BLaER1 treated with 17β-estradiol and CSF1 and Interleukin-3, amounts not matched to agents 10 nM and 100 nM (cell line): Measurements from ENCODE around the gene POFUT1.

Experiments used
- H3K27ac ChIP-seq, 11 experiments: shearing (Covaris generic); formaldehyde crosslinking; 2 replicates each; pipeline ENCODE4 v1.8.1; 2022
- H3K27me3 ChIP-seq, 11 experiments: shearing (Covaris generic); formaldehyde crosslinking; 2 replicates each; pipeline ENCODE4 v1.8.1; 2022
- H3K36me3 ChIP-seq, 11 experiments: shearing (Covaris generic); formaldehyde crosslinking; 2 replicates each; pipeline ENCODE4 v1.8.1; 2022
- H3K4me1 ChIP-seq, 10 experiments: shearing (Covaris generic); formaldehyde crosslinking; 2 replicates each; pipeline ENCODE4 v1.8.1; 2022
- H3K4me2 ChIP-seq, 11 experiments: shearing (Covaris generic); formaldehyde crosslinking; 2 replicates each; pipeline ENCODE4 v1.8.1; 2022
- H3K4me3 ChIP-seq, 10 experiments: shearing (Covaris generic); formaldehyde crosslinking; 2 replicates each; pipeline ENCODE4 v1.8.1; 2022
- H3K9ac ChIP-seq, 11 experiments: shearing (Covaris generic); formaldehyde crosslinking; 2 replicates each; pipeline ENCODE4 v1.8.1; 2022
- H3K9me3 ChIP-seq, 11 experiments: shearing (Covaris generic); formaldehyde crosslinking; replicated peaks in 1 of 11; 2 replicates each; pipeline ENCODE4 v1.8.1; 2022
- H4K20me1 ChIP-seq, 11 experiments: shearing (Covaris generic); formaldehyde crosslinking; 2 replicates each; pipeline ENCODE4 v1.8.1; 2022
- Cebpa-rat ChIP-seq, 11 experiments: shearing (Covaris generic); IDR thresholded peaks; 2 replicates each; pipeline ENCODE4 v1.8.1; 2022

POFUT1 gene

GRCh38 chr20:32207626-32208498, at the start of gene POFUT1, which contains the start of gene PLAGL2:
Gene POFUT1 (plus strand): TSS chr20:32207880. CDS start chr20:32207942, 62 bp downstream.
Gene PLAGL2 (minus strand): TSS chr20:32207743. CDS start chr20:32202178, 5,565 bp downstream.
- H3K9ac ChIP-seq = peak within 1 kb of the TSS; percentile 90 to 100 (median 98)
- no peaks in the 10 kb centered on the region for H3K27me3 ChIP-seq
- H4K20me1 ChIP-seq = peaks cover 22 to 45% (median 43%) of the 10 kb centered on the region in 11 experiments
- TF ChIP-seq Cebpa-rat (IDR thresholded peaks at IDR 0.05) = no peak
- peak within 1 kb of the TSS; percentile 92 to 100 (median 98) for H3K4me3 ChIP-seq
- H3K36me3 ChIP-seq = peaks cover 40 to 58% (median 52%) of the 10 kb centered on the region in 11 experiments
- peaks cover 51 to 75% (median 59%) of the 10 kb centered on the region in 10 experiments for H3K4me1 ChIP-seq
- peak within 1 kb of the TSS; percentile 94 to 99 (median 98) for H3K4me2 ChIP-seq
- no peaks in the 10 kb centered on the region for H3K9me3 ChIP-seq
- peak within 1 kb of the TSS; percentile 89 to 98 (median 96) for H3K27ac ChIP-seq

GRCh38 chr20:32158351-32158750, 49.3 kb upstream of the POFUT1 start:
- Histone ChIP-seq H3K36me3 (peaks cover 74 to 96% (median 89%) of the 10 kb centered on the region in 11 experiments), H3K9ac (no peak overlapping the region), H3K9me3 (no peaks in the 10 kb centered on the region), H3K27ac (peak overlapping the region in 1 of 11 experiments; percentile 35; a peak in 2 of 22 replicates), H3K4me1 (peaks cover 13 to 77% (median 26%) of the 10 kb centered on the region in 10 experiments), H4K20me1 (peaks cover 0 to 11% (median 0%) of the 10 kb centered on the region in 11 experiments; a peak in 7 of 22 replicates), H3K4me2 (0 out of 22 replicates have a peak overlapping the region, but pooled peaks of 2 of the 11 experiments have one; percentile 73 to 88), H3K4me3 (no peak overlapping the region), H3K27me3 (no peaks in the 10 kb centered on the region)
- TF ChIP-seq Cebpa-rat (IDR thresholded peaks at IDR 0.05) = no peak

- Histone ChIP-seq H3K4me3 (no peak overlapping the region), H3K4me1 (peaks cover 13 to 77% (median 23%) of the 10 kb centered on the region in 10 experiments), H4K20me1 (peaks cover 0 to 11% (median 0%) of the 10 kb centered on the region in 11 experiments; a peak in 7 of 22 replicates), H3K36me3 (peaks cover 72 to 95% (median 87%) of the 10 kb centered on the region in 11 experiments), H3K9me3 (no peaks in the 10 kb centered on the region), H3K27me3 (no peaks in the 10 kb centered on the region), H3K9ac (no peak overlapping the region), H3K4me2 (peak overlapping the region in 4 of 11 experiments; percentile 14 to 25 (median 18); a peak in 2 of 22 replicates), H3K27ac (peak overlapping the region in 3 of 11 experiments; percentile 8 to 50 (median 50); a peak in 4 of 22 replicates)
- TF ChIP-seq Cebpa-rat (IDR thresholded peaks at IDR 0.05) = no peak
Observed at GRCh38 chr20:32158943-32159660, 48.6 kb upstream of the POFUT1 start.

GRCh38 chr20:32159766-32160221, 47.9 kb upstream of the POFUT1 start:
- Histone ChIP-seq H3K27me3 (no peaks in the 10 kb centered on the region), H3K36me3 (peaks cover 77 to 95% (median 88%) of the 10 kb centered on the region in 11 experiments), H4K20me1 (peaks cover 0 to 9% (median 4%) of the 10 kb centered on the region in 11 experiments; a peak in 7 of 22 replicates), H3K4me3 (no peak overlapping the region), H3K9ac (no peak overlapping the region), H3K4me1 (peaks cover 7 to 75% (median 16%) of the 10 kb centered on the region in 10 experiments), H3K27ac (peak overlapping the region in 5 of 11 experiments; percentile 1 to 50 (median 8); a peak in 5 of 22 replicates), H3K4me2 (peak overlapping the region in 3 of 11 experiments; percentile 16 to 25 (median 21); a peak in 1 of 22 replicates), H3K9me3 (no peaks in the 10 kb centered on the region)
- no peak for TF ChIP-seq Cebpa-rat (IDR thresholded peaks at IDR 0.05)

GRCh38 chr20:32160341-32160740, 47.3 kb upstream of the POFUT1 start:
- TF ChIP-seq Cebpa-rat (IDR thresholded peaks at IDR 0.05) = no peak
- H3K36me3 ChIP-seq = peaks cover 83 to 95% (median 93%) of the 10 kb centered on the region in 11 experiments
- peaks cover 2 to 73% (median 10%) of the 10 kb centered on the region in 10 experiments; a peak in 19 of 20 replicates for H3K4me1 ChIP-seq
- no peaks in the 10 kb centered on the region for H3K27me3 ChIP-seq
- H3K9me3 ChIP-seq = no peaks in the 10 kb centered on the region
- no peak overlapping the region for H3K9ac ChIP-seq
- H3K27ac ChIP-seq = peak overlapping the region in 4 of 11 experiments; percentile 1 to 50 (median 29); a peak in 5 of 22 replicates
- no peak overlapping the region for H3K4me2 ChIP-seq
- H4K20me1 ChIP-seq = peaks cover 0 to 6% (median 2%) of the 10 kb centered on the region in 11 experiments; a peak in 7 of 22 replicates
- no peak overlapping the region for H3K4me3 ChIP-seq

- Histone ChIP-seq H3K9ac (no peak overlapping the region), H3K4me2 (no peak overlapping the region), H4K20me1 (peaks cover 0 to 7% (median 0%) of the 10 kb centered on the region in 11 experiments; a peak in 5 of 22 replicates), H3K36me3 (peaks cover 94 to 99% (median 97%) of the 10 kb centered on the region in 11 experiments), H3K9me3 (no peaks in the 10 kb centered on the region), H3K4me3 (no peak overlapping the region), H3K4me1 (peaks cover 0 to 55% (median 5%) of the 10 kb centered on the region in 10 experiments; a peak in 9 of 20 replicates), H3K27me3 (no peaks in the 10 kb centered on the region), H3K27ac (no peak overlapping the region)
- no peak for TF ChIP-seq Cebpa-rat (IDR thresholded peaks at IDR 0.05)
Observed at GRCh38 chr20:32162351-32162750, 45.3 kb upstream of the POFUT1 start.

GRCh38 chr20:32163951-32164350, 43.7 kb upstream of the POFUT1 start:
- H4K20me1 ChIP-seq = peaks cover 0 to 7% (median 0%) of the 10 kb centered on the region in 11 experiments; a peak in 5 of 22 replicates
- no peak overlapping the region for H3K4me3 ChIP-seq
- H3K4me2 ChIP-seq = peak overlapping the region in 3 of 11 experiments; percentile 37 to 55 (median 53); a peak in 5 of 22 replicates
- peak overlapping the region in 1 of 11 experiments; percentile 21; a peak in 2 of 22 replicates for H3K27ac ChIP-seq
- no peaks in the 10 kb centered on the region for H3K27me3 ChIP-seq
- H3K9me3 ChIP-seq = no peaks in the 10 kb centered on the region
- H3K9ac ChIP-seq = no peak overlapping the region
- H3K4me1 ChIP-seq = peaks cover 0 to 56% (median 5%) of the 10 kb centered on the region in 10 experiments; a peak in 9 of 20 replicates
- peaks cover 81 to 95% (median 86%) of the 10 kb centered on the region in 11 experiments for H3K36me3 ChIP-seq
- no peak for TF ChIP-seq Cebpa-rat (IDR thresholded peaks at IDR 0.05)
